ENCODE measurements around the gene GPR62.

The GPR62 gene

DNA sequence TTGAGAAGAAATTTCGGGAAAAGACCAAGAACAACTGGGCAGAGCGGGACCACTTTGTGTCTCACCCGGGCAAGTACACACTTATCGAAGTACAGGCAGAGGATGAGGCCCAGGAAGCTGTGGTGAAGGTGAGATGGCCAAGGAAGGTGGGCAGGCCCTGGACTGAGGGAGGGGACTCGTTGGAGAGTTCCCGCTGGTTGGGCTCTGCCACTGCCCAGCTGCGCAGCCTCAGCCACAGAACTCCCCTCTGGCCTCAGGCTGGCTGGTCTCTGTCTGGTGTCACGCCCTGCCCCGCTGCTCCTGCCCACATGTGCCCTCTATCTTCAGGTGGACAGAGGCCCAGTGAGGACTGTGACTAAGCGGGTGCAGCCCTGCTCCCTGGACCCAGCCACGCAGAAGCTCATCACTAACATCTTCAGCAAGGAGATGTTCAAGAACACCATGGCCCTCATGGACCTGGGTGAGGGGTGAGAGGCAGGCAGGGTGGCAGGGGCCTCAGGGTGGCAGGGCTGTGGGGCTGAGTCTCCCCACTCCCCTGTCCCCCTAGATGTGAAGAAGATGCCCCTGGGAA lies 10.6 kb upstream of the GPR62 start:
- no peak for DNase-seq (ENCODE audit: low spot score)
- TF ChIP-seq, protein P1, sequence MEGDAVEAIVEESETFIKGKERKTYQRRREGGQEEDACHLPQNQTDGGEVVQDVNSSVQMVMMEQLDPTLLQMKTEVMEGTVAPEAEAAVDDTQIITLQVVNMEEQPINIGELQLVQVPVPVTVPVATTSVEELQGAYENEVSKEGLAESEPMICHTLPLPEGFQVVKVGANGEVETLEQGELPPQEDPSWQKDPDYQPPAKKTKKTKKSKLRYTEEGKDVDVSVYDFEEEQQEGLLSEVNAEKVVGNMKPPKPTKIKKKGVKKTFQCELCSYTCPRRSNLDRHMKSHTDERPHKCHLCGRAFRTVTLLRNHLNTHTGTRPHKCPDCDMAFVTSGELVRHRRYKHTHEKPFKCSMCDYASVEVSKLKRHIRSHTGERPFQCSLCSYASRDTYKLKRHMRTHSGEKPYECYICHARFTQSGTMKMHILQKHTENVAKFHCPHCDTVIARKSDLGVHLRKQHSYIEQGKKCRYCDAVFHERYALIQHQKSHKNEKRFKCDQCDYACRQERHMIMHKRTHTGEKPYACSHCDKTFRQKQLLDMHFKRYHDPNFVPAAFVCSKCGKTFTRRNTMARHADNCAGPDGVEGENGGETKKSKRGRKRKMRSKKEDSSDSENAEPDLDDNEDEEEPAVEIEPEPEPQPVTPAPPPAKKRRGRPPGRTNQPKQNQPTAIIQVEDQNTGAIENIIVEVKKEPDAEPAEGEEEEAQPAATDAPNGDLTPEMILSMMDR (IDR thresholded peaks at IDR 0.05; ENCODE audit: borderline replicate concordance, control extremely low read depth, extremely low read depth, insufficient read depth, missing control alignments) = no peak
- in situ Hi-C loops (cut with MboI; ENCODE audit: low sequenced_read_pairs, unreplicated experiment) = no loop called here

DNA sequence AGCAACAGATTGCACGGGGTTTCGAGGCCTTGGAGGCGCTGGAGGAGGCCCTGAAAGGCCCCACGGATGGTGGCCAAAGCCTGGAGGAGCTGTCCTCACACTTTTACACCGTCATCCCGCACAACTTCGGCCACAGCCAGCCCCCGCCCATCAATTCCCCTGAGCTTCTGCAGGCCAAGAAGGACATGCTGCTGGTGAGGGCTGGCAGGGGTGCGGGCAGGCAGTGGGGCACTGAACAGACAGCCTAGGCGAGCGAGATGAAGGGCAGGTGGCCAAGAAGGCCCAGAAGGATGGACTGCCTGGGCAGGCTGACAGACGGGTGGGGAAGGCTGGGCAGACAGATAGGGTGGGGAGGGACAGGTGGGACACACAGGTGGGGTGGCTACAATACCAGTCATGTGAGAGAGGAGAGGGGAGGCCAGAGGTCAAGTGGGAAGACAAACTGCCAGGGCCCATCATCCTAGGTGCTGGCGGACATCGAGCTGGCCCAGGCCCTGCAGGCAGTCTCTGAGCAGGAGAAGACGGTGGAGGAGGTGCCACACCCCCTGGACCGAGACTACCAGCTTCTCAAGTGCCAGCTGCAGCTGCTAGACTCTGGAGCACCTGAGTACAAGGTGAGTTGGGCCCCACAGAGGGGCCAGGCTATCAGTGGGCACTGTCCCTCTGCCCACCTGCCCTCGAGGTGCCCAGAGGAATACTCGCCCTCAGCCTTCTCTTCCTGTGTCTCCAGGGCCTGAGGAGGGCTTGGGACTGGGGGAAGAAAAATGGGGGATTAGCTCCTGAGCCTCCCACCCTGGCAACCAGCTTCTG lies 9.9 kb upstream of the GPR62 start:
- no peak for DNase-seq (ENCODE audit: low spot score)
- in situ Hi-C loops (cut with MboI; ENCODE audit: low sequenced_read_pairs, unreplicated experiment) = no loop called here
- TF ChIP-seq, protein P1 (IDR thresholded peaks at IDR 0.05; ENCODE audit: borderline replicate concordance, control extremely low read depth, extremely low read depth, insufficient read depth, missing control alignments) = no peak

DNA sequence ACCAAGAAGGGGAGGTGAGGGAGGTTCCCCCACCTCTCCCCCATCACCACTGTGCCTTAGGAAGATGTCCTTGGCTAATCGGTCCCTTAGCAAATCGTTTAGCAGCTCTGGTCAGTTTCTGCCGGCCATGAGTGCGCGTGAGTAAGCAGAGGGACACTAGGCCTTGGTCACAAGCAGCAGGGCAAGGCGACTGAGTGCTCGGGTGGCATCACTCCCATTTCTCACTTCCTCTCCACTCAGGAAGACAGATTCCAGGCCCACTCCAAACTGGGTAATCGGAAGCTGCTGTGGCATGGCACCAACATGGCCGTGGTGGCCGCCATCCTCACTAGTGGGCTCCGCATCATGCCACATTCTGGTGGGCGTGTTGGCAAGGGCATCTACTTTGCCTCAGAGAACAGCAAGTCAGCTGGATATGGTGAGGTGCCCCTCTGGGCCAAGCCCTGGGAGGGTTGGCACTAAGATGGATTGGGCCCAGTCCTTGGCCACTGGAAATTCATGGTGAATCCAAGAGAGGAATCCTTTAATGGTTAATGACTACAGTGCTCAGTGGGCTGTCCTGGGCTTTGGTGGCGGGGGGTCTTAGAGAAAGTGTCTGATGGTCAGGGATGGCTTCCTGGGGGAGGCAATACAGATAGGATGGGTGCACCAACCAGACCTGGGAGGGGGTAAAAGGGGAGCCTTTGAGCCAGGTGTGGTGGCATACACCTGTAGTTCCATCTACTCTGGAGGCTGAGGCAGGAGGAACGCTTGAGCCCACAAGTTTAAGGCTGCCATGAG lies 9.1 kb upstream of the GPR62 start:
- in situ Hi-C loops (cut with MboI; ENCODE audit: low sequenced_read_pairs, unreplicated experiment) = no loop called here
- TF ChIP-seq, protein P1 (IDR thresholded peaks at IDR 0.05; ENCODE audit: borderline replicate concordance, control extremely low read depth, extremely low read depth, insufficient read depth, missing control alignments) = no peak
- DNase-seq (ENCODE audit: low spot score) = no peak

DNA sequence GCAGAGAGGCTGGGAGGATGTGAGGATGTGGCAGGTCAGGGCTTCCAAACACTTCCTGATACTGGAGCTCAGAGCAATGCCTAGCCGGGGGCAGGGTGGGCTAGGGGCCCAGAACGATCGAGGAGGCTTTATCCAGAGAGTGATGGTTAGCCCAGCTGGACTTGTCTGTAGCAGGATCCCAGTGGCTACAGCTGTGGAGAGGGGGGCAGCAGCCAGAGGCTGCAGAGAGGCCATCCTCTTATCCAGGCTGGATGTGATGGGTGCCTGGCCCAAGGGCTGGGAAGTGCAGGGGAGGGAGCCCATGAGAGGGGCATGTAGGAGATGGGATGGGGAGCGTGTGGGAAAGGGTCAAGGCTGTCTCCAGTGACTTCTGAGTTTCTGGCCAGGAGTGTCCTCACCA lies 8.4 kb upstream of the GPR62 start:
- TF ChIP-seq, protein P1 (IDR thresholded peaks at IDR 0.05; ENCODE audit: borderline replicate concordance, control extremely low read depth, extremely low read depth, insufficient read depth, missing control alignments) = no peak
- DNase-seq (ENCODE audit: low spot score) = no peak
- in situ Hi-C loops (cut with MboI; ENCODE audit: low sequenced_read_pairs, unreplicated experiment) = no loop called here

DNA sequence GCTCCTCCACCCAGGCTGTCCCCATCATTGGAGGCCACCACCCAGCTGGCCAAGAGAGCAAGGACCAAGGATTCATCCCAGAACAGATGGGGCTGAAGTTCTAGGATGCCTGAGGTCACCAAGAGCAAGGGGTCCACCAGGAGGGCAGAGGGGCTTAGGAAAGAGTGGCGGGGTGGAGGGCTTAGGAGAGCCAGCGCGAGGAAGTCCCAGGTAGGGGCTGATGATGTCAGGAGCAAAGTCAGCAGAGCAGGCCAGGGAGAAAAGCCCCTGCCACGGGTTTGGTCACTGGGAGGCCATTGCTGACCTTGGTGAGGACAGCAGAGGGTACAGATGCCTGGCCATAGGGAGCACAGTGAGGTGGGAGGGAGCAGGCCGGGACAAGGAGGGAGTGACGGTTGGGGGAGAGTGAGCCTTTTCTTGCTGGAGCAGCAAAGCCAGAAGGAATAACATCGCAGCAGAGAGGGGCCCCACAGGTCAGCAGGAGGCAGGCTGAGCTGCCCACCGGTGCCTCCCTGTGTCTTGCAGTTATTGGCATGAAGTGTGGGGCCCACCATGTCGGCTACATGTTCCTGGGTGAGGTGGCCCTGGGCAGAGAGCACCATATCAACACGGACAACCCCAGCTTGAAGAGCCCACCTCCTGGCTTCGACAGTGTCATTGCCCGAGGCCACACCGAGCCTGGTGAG lies 7.8 kb upstream of the GPR62 start:
- TF ChIP-seq, protein P1 (IDR thresholded peaks at IDR 0.05; ENCODE audit: borderline replicate concordance, control extremely low read depth, extremely low read depth, insufficient read depth, missing control alignments) = no peak
- no peak for DNase-seq (ENCODE audit: low spot score)
- in situ Hi-C loops (cut with MboI; ENCODE audit: low sequenced_read_pairs, unreplicated experiment) = no loop called here

DNA sequence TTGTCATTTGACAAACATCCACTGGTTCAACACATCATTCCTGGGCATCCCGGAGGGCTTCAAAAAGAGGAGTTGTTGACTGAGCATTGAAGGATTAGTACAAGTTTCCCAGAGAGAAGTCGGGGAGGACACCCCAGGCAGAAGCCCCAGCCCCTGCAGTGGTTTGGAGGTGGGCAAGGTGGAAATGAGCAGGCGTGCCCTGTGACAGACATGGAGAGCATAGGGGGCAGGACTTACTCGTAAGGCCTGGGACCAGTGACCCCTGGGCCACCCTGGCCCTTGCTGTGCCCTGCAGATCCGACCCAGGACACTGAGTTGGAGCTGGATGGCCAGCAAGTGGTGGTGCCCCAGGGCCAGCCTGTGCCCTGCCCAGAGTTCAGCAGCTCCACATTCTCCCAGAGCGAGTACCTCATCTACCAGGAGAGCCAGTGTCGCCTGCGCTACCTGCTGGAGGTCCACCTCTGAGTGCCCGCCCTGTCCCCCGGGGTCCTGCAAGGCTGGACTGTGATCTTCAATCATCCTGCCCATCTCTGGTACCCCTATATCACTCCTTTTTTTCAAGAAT lies 7.1 kb upstream of the GPR62 start:
- no peak for DNase-seq (ENCODE audit: low spot score)
- TF ChIP-seq, protein P1 (IDR thresholded peaks at IDR 0.05; ENCODE audit: borderline replicate concordance, control extremely low read depth, extremely low read depth, insufficient read depth, missing control alignments) = no peak
- in situ Hi-C loops (cut with MboI; ENCODE audit: low sequenced_read_pairs, unreplicated experiment) = no loop called here
